Measurements from ENCODE around the gene COQ8A. TPM values are rescaled to one million over a fixed set of nuclear protein-coding genes. Genes with fewer than 3 reads are reported as not detected.

Gene COQ8A
- total RNA-seq, 1 donor from 2014 or later, result 41.9 TPM

DNA sequence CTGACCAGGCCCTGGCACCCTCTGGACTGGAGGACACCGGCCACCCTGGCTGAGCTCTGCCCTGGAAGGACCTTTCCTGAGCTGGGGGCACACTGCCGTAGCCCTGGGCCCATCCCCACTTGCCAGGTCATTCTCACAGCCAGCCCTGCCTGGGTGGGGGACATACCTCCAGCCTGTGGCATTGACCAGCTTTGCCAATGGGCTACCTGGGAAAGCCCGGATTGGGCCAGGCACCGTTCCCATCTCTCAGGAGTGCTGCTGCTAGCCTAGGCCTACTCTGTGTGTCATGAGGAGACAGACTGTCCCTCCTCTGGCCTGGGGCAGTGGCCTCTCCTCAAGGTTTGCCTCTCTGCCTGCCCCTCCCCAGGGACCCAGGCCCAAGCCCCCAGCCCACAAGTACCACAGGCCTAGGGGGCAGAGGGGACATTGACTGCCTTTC is 40.0 kb downstream of the COQ8A start:
- Mint-ChIP-seq H3K4me1 (ENCODE audit: low read depth, unreplicated experiment) (peaks cover 11% of the 10 kb centered on the region), H3K27ac (ENCODE audit: unreplicated experiment) (no peak overlapping the region), H3K9me3 (ENCODE audit: unreplicated experiment) (peaks cover 5% of the 10 kb centered on the region), H3K27me3 (ENCODE audit: unreplicated experiment) (peaks cover 4% of the 10 kb centered on the region), H3K4me3 (ENCODE audit: unreplicated experiment) (no peak overlapping the region), H3K36me3 (ENCODE audit: unreplicated experiment) (no peaks in the 10 kb centered on the region)
- no peak for DNase-seq
- TF ChIP-seq, protein P1, sequence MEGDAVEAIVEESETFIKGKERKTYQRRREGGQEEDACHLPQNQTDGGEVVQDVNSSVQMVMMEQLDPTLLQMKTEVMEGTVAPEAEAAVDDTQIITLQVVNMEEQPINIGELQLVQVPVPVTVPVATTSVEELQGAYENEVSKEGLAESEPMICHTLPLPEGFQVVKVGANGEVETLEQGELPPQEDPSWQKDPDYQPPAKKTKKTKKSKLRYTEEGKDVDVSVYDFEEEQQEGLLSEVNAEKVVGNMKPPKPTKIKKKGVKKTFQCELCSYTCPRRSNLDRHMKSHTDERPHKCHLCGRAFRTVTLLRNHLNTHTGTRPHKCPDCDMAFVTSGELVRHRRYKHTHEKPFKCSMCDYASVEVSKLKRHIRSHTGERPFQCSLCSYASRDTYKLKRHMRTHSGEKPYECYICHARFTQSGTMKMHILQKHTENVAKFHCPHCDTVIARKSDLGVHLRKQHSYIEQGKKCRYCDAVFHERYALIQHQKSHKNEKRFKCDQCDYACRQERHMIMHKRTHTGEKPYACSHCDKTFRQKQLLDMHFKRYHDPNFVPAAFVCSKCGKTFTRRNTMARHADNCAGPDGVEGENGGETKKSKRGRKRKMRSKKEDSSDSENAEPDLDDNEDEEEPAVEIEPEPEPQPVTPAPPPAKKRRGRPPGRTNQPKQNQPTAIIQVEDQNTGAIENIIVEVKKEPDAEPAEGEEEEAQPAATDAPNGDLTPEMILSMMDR (IDR thresholded peaks at IDR 0.05; ENCODE audit: partially characterized antibody, unreplicated experiment), result no peak

DNA sequence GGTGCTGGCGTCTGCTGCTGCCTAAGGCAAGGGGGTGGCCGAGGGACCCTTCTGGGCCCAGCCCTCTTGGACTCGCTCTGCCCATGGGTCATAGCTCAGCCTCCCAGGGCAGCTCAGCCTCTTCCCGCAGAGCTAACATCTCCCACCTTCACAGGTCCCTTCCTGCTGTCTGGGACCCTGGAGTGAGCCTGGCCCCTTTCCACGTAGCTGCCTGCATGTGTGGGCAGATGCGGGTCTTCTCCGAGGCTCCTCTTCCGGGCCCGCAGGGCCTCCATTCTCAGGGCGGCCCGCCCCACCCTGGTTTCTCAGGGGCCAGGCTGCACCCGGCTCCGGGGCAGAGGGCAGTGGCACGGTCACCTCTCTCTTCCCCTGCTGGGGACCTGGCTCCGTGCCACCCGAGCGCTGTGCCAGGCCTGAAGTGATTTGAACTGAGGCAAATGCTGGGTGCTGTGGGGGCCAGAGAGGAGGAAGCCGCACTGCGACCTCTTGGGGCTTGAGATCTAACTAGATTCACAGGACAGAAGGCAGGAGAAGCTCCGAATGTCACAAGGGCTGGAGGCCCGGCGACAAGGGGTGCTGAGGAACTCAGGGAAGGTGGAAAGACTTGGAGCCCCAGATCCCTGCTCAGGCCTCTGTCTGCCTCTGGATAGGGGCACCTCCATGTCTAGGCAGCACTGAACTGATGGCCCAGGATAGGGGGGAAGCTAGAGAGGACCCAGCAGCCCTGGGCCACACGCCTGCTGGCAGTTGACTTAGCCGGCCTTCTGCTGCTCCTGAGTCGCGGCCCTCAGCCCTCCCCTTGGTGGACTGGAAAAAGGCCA is 40.7 kb downstream of the COQ8A start:
- no peak for DNase-seq
- peak overlapping the region; percentile 28 for H3K27ac Mint-ChIP-seq (ENCODE audit: unreplicated experiment)

DNA sequence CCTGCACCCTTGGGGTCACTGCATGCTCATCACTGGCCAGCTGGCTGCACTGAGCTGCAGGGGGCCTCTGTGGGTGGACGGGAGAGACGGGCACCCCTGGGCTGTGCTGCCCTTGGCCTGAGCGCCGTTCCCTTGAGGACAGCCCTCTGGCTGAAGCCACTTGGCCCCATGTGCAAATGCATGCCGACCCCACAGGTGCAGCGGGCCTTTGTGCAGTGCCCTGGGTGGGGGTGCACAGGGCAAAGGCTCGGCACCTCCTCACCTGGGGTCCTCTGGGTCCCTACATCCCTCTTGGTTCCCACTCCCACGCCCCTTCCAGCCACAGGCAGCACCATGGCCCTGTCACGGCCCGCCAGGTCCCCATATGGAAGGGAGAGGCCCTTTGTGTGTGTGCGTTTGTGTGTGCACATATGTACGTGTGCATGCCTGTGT is 41.3 kb downstream of the COQ8A start:
- TF ChIP-seq, protein P1 (IDR thresholded peaks at IDR 0.05; ENCODE audit: partially characterized antibody, unreplicated experiment), result no peak
- Mint-ChIP-seq H3K36me3 (ENCODE audit: unreplicated experiment) (peaks cover 3% of the 10 kb centered on the region), H3K27me3 (ENCODE audit: unreplicated experiment) (peaks cover 10% of the 10 kb centered on the region), H3K9me3 (ENCODE audit: unreplicated experiment) (peaks cover 5% of the 10 kb centered on the region), H3K4me1 (ENCODE audit: low read depth, unreplicated experiment) (peaks cover 11% of the 10 kb centered on the region), H3K27ac (ENCODE audit: unreplicated experiment) (no peak overlapping the region), H3K4me3 (ENCODE audit: unreplicated experiment) (no peak overlapping the region)
- DNase-seq, result no peak

More for the DNA sequence above, 40.7 kb downstream of the COQ8A start:
- Mint-ChIP-seq H3K36me3 (ENCODE audit: unreplicated experiment) (no peaks in the 10 kb centered on the region), H3K4me3 (ENCODE audit: unreplicated experiment) (no peak overlapping the region), H3K4me1 (ENCODE audit: low read depth, unreplicated experiment) (peaks cover 8% of the 10 kb centered on the region), H3K27me3 (ENCODE audit: unreplicated experiment) (peaks cover 8% of the 10 kb centered on the region), H3K9me3 (ENCODE audit: unreplicated experiment) (peaks cover 5% of the 10 kb centered on the region)
- TF ChIP-seq, protein P1 (IDR thresholded peaks at IDR 0.05; ENCODE audit: partially characterized antibody, unreplicated experiment), result no peak

DNA sequence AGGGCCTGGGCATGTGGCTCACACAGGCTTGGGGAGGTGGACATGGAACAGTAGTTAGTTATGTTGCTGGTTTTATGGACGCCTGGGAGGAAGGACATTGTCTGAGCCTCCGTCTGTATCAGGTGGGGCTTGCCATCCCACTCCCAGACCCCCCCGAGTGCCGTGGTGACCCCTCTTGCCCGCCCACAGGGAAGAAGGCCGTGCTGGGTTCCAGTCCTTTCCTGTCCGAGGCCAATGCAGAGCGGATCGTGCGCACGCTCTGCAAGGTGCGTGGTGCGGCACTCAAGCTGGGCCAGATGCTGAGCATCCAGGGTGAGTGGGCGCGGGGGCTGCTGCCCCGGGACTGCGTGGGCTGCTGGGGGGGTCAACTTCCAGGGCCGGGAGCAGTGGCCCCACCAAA is 41.7 kb downstream of the COQ8A start:
- H3K27ac Mint-ChIP-seq (ENCODE audit: unreplicated experiment), result no peak overlapping the region
- peaks cover 10% of the 10 kb centered on the region for H3K27me3 Mint-ChIP-seq (ENCODE audit: unreplicated experiment)
- TF ChIP-seq, protein P1 (IDR thresholded peaks at IDR 0.05; ENCODE audit: partially characterized antibody, unreplicated experiment), result no peak
- no peak overlapping the region for H3K4me3 Mint-ChIP-seq (ENCODE audit: unreplicated experiment)
- DNase-seq, result no peak
- H3K36me3 Mint-ChIP-seq (ENCODE audit: unreplicated experiment), result peaks cover 7% of the 10 kb centered on the region
- H3K4me1 Mint-ChIP-seq (ENCODE audit: low read depth, unreplicated experiment), result peaks cover 15% of the 10 kb centered on the region
- peaks cover 5% of the 10 kb centered on the region for H3K9me3 Mint-ChIP-seq (ENCODE audit: unreplicated experiment)

Data from glutamatergic neuron (in vitro differentiated cells).